NCI-H2171 treated with DMSO at 0.1 percent for 48 hours (cell line): ENCODE results near the gene SP8.
A peak's percentile ranks its signal among the peaks of the same experiment; 100 is the strongest.

Experiments used
- DNase-seq: peaks from one replicate; lab custom pipeline; 2025; lab: John Stamatoyannopoulos, UW

Gene SP8

DNA sequence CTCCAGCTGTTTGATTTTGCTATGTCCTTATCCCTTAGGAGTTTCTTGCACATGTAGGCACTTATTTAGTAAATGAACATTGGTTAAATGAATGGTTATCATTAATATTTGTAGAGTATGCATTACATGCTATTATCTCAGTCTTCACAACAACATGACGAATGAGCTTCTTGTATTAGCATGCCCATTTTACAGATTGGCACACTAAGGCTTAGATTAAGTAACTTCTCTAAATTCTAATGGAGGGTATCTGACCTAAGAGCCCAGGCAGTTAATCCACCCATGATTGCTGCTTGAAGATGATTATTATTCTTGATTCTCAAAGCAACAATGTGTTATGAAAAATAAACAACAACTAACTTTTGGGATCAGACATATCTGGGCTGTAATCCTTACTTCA, 32.7 kb downstream of the SP8 start:
- no peak for DNase-seq

DNA sequence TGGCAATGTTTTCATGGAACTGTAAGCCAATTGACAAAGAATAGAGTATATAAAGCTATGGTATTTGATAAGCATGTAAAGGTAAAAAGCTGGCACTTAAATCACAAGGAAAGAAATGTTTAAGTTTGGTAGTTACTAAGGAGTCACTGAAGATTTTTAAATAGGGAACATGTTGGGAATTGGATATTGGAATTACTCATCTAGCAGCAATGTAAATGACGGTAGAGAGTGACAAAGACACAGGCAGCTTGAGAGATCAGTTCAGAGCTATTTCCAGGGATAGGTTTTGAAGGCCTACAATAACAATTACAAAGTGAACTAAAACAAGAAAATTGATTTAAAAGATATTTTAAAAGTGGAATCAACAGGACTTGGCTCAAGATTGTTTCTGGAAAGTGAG, 36.8 kb downstream of the SP8 start:
- no peak for DNase-seq

DNA sequence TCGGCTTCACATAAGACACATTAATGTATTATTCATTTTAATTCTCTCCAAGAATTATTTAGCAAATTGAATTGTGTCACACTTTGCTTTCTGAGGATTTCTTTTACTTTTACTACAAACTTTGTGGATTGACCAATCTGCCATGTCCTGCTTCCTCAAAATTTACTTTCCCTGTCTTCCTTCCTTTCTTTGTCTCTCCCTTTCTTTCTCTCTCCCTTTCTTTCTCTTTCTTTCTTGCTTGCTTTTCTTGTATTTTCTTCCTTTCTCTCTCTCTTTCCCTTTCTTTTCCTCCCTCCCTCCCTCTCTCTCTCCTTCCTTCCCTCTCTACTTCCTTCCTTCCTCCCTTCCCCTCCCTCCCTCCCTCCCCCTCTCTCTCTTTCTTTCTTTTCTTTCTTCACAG, 37.8 kb downstream of the SP8 start:
- no peak for DNase-seq

DNA sequence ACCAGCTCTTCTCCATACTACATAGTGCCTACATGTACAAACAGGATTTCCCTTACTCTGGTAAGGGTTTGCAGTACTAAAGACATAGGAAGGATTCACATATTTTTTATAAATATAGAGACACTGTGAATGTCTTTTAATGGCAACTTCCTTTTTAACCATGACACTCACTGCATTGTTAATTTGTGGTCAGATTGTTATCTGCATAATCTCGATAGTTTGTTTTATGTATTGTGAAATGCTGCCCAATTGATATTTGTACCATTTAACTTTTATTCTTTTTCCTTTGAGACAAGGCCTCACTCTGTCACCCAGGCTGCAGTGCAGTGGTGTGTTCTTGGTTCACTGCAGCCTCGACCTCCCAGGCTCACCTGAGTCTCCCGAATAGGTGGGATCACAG, 39.7 kb downstream of the SP8 start:
- no peak for DNase-seq

DNA sequence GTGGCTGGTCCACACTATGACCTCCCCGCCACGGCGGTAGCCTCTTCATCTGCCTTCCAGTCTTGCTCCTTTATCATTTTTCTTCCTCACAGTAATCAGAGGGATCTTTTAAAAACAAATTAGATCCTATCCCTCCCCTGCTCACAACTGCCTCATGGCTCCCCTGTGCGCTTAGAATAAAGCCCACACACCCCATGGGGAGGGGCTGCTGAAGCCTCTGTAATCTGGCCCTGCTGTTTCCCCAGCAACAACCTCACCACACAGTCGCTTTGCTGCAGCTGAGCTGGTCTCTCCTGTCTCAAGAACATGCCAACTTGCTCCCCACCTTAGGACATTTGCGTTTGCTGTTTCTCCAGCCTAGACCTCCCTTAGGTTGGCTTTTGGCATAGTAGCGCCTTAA, 41.0 kb downstream of the SP8 start:
- DNase-seq = no peak

DNA sequence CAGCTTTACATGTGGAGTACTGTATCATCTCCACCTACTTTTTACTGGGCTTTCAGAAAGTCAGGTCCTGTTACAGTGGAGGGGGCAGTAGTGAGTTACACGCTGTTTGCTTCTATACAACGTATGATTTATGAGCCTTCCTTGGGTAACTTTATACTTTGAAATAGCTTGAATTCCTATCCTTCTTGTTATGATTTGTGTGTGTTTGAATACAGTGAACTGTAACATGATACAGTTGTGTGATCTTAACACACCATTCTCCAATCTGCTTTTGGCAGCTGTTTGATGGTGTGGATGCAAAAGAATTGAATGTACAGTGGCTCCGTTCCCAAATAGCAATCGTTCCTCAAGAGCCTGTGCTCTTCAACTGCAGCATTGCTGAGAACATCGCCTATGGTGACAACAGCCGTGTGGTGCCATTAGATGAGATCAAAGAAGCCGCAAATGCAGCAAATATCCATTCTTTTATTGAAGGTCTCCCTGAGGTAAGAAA, 41.7 kb downstream of the SP8 start:
- DNase-seq = peak; percentile 28

DNA sequence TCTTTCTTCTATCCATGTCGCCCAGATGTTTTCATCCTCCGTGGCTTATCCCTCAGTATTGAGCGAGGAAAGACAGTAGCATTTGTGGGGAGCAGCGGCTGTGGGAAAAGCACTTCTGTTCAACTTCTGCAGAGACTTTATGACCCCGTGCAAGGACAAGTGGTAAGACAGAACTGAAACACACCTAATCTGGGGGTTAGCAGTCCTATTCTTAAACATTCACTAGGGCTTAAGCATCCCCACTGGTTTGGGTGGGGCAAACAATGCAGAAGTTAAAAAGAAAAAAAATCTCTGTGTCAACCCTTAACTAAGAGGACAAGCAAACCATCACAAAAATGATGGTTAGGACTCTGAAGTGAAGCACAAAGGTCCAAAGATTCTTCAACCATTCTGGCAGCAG, 43.8 kb downstream of the SP8 start:
- DNase-seq = no peak

DNA sequence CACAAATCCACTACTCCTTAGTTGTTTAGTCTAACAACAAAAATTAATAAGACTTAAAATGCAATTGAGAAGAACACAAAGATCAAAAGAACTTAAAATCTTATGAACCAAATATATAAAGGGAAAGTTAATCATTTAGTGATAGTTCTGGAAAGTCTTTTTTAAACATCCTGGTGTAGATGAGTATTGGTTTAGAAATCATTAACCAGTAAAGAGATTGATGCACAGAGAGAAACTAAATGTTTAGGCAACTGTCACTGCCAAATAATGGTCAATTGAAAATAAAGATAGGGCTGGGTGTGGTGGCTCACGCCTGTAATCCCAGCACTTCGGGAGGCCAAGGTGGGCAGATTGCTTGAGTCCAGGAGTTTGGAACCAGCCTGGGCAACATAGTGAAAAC, 44.9 kb downstream of the SP8 start:
- no peak for DNase-seq

DNA sequence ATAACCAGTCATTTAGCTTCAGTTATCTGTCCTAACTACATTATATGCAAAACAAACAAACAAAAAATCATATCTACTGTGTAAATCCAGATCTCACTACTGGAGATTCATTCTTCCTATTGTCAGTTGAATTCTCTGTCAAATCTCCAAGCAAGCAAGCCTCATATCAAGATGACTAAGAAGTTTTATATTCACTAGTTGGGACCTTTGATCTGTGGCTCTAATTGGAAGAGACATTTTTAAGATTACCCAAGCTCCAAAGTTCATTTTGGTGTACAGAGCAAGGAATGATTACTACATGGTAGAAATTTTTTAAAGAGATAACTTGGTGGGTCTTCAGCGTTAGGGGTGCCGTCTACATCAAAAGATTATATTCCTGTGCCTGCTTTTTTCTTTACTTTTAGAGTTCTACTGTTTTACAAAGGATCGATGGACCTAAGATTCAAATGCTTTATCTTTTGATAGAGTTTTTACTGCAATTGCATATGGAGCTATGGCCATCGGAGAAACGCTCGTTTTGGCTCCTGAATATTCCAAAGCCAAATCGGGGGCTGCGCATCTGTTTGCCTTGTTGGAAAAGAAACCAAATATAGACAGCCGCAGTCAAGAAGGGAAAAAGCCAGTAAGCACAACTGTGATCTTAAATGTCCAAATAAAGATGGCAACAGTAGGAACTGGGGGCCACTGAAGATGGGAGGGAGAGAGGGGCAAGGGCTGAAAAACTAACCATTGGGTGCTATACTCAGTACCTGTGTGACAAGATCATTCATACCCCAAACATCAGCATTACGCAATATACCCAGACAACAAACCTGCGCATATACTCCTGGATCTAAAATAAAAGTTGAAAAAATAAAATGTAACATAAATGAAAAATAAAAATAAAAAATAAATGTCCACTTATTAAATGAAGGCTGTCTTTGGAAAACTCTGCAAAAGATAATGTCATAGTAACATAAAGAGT, 47.9 kb downstream of the SP8 start:
- DNase-seq = no peak

DNA sequence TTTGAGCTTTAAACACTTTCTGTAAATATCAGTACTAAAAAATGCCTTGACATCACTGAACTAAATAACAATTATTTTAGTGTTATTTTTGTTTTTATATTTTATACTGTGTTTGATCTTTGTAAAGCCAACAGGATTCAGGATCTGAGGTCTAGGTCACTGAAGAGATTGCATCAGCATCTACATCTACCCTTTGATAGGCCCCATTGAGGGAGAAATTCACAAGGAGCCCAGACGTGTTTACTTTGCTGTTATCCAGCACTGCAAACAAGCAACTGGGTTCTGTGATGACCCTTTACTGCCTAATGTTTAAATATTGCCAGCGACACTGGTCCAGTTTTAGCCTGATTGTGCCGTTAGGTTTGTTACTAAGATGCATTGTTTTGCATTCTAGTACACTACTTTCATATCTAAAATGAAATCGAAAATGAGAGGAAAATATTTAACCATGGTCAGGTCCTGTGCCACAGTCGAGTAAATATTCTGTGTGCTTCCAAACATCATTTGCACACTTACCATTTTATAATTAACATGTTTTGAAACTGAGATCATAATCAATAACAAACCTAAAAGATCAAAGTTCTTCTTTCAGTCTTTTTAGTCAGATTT, 48.7 kb downstream of the SP8 start:
- DNase-seq = no peak

DNA sequence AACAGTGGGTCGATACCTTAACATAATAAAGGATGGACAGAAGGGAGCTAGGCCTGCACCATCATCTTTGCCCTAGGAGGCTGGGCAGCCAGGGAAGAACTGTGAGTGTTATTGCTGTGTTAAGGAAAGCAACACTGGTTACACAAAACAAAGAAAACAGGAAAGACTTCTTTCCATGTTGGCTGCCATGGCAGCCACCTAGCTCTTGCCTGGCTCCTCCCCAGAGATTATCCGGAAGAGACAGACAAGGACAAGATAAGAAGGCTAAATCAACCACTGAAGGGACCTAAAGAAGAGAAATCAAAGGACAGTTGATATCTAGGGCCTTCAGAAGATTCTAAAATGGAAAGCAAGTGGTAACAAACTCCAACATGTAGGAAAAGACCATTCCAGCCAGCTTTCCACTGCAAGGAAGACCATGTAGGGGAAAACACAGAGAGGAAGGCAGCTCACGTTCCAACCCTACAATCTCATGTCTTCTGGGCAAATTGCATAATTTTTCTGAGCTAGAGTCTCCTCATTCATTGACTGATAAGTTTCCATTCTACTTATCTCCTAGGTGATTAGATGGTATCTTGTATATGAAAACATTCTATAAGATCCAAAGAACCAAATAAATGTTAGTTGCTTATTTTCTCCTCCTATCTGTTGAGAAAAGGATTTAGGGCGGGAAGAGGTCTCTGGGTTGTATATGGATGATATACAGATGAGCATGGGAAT, 51.2 kb downstream of the SP8 start:
- DNase-seq = no peak
